GM12878 (cell line): Measurements from ENCODE around the gene PLPP1. TPM values are rescaled to one million over a fixed set of nuclear protein-coding genes. Genes with fewer than 3 reads are reported as not detected.

Source experiments
- ATAC-seq: fragments of 200-7000 bp; cut with Tn5 transposase; 3 replicates; pipeline ENCODE4 v1.9.1; 2020; ENCODE audit warnings: mild to moderate bottlenecking, moderate library complexity
- BruUV-seq: library from RNA; stranded (reverse); fragments of 400-500 nt; replicated peaks from 2 replicates; lab custom pipeline; 2021; lab: Mats Ljungman, UMichigan
- CTCF ChIA-PET: fragments of 300-600 bp; sonication (Branson Sonifier 250); formaldehyde crosslinking; extraction: SDS; loops from one replicate; lab custom pipeline; 2021; ENCODE audit warnings: inconsistent platforms; lab: Yijun Ruan, JAX
- POLR2A ChIA-PET: fragments of 350-600 bp; formaldehyde crosslinking; extraction: SDS; loops from one replicate; lab custom pipeline; 2021; ENCODE audit warnings: inconsistent platforms; lab: Charles Lee
- RAD21 ChIA-PET: fragments of 300-600 bp; sonication (Branson Sonifier 250); formaldehyde crosslinking; loops from one replicate; lab custom pipeline; 2023; ENCODE audit warnings: antibody characterized with exemption; ENCODE audit not compliant: unreplicated experiment; lab: Charles Lee
- SMC1A ChIA-PET: fragments of 300-600 bp; sonication (Branson Sonifier 250); formaldehyde crosslinking; loops from one replicate; lab custom pipeline; 2023; ENCODE audit not compliant: unreplicated experiment, uncharacterized antibody; lab: Charles Lee
- DNase-seq: peaks from one replicate; pipeline ENCODE4 v3.0.0-alpha.2; 2011; ENCODE audit warnings: low read depth, low spot score
- FAIRE-seq: peaks from 3 replicates; lab custom pipeline; 2011; peaks lifted over from hg19 to GRCh38; lab: Jason Lieb, UNC
- H2AFZ ChIP-seq: 2 replicates; pipeline ENCODE4 v1.6.0; 2011; ENCODE audit warnings: low read depth, low read length, control low read depth; ENCODE audit not compliant: control insufficient read depth
- H3K27ac ChIP-seq: 2 replicates; pipeline ENCODE4 v1.5.1; 2011; ENCODE audit warnings: control low read depth; ENCODE audit not compliant: control insufficient read depth, insufficient read depth
- H3K27me3 ChIP-seq, 2 experiments: replicated peaks in 1 of 2; 2 replicates each; pipeline versions ENCODE4 v1.6.0 to v1.6.1; 2011; ENCODE audit warnings: low read length in 1 of 2; ENCODE audit not compliant: control insufficient read depth in 2 of 2, insufficient read depth in 2 of 2
- H3K36me3 ChIP-seq, 2 experiments: 2 replicates each; pipeline ENCODE4 v1.5.1; 2011; ENCODE audit warnings: low read length in 1 of 2; ENCODE audit not compliant: control insufficient read depth in 2 of 2, insufficient read depth in 2 of 2
- H3K4me1 ChIP-seq: 2 replicates; pipeline ENCODE4 v1.6.1; 2011; ENCODE audit warnings: mild to moderate bottlenecking, low read length, moderate library complexity, mixed read lengths; ENCODE audit not compliant: control insufficient read depth, insufficient read depth
- H3K4me2 ChIP-seq: 2 replicates; pipeline ENCODE4 v1.6.0; 2011; ENCODE audit warnings: control low read depth; ENCODE audit not compliant: control insufficient read depth, insufficient read depth
- H3K4me3 ChIP-seq: fragments of 200-600 bp; sonication (generic); 2 replicates; pipeline ENCODE4 v1.5.1; 2016
- H3K79me2 ChIP-seq: 2 replicates; pipeline ENCODE4 v1.6.0; 2011; ENCODE audit warnings: low read length; ENCODE audit not compliant: control insufficient read depth, insufficient read depth
- H3K9ac ChIP-seq: 2 replicates; pipeline ENCODE4 v1.8.0; 2011; ENCODE audit warnings: low read length, control low read depth, mixed read lengths; ENCODE audit not compliant: control insufficient read depth, insufficient read depth
- H3K9me3 ChIP-seq: replicated peaks from 3 replicates; pipeline ENCODE4 v1.5.1; 2011; ENCODE audit warnings: mild to moderate bottlenecking, low read length; ENCODE audit not compliant: control insufficient read depth, insufficient read depth
- H4K20me1 ChIP-seq: 2 replicates; pipeline ENCODE4 v1.6.0; 2011; ENCODE audit not compliant: control insufficient read depth, insufficient read depth
- BCL3 ChIP-seq: IDR thresholded peaks from 2 replicates; pipeline ENCODE4 v1.6.1; 2011; ENCODE audit warnings: borderline replicate concordance, low read depth, mild to moderate bottlenecking, moderate library complexity, low read length; ENCODE audit not compliant: insufficient read depth, poor library complexity, severe bottlenecking
- CEBPZ ChIP-seq: fragments of 150-350 bp; IDR thresholded peaks from 2 replicates; pipeline ENCODE4 v1.6.1; 2016; ENCODE audit warnings: low read depth, low read length
- FOS ChIP-seq: IDR thresholded peaks from 3 replicates; pipeline ENCODE4 v1.6.1; 2011; ENCODE audit warnings: borderline replicate concordance; ENCODE audit not compliant: insufficient read length; ENCODE audit errors: extremely low read depth
- HSF1 ChIP-seq: fragments of 150-350 bp; IDR thresholded peaks from 2 replicates; pipeline ENCODE4 v1.6.1; 2014; ENCODE audit warnings: mild to moderate bottlenecking, low read depth, low read length
- MEF2B ChIP-seq: fragments of 450-650 bp; IDR thresholded peaks from 2 replicates; pipeline ENCODE4 v1.6.1; 2018; ENCODE audit warnings: mild to moderate bottlenecking, moderate library complexity; ENCODE audit not compliant: partially characterized antibody, poor library complexity, severe bottlenecking
- NFXL1 ChIP-seq: fragments of 450-650 bp; IDR thresholded peaks from 2 replicates; pipeline ENCODE4 v1.6.1; 2017; ENCODE audit warnings: antibody characterized with exemption, mild to moderate bottlenecking, borderline replicate concordance
- ZNF592 ChIP-seq: fragments of 450-650 bp; IDR thresholded peaks from 2 replicates; pipeline ENCODE4 v1.6.1; 2017; ENCODE audit warnings: mild to moderate bottlenecking, moderate library complexity
- WGBS: methylation state at CpG from one replicate; pipeline ENCODE4 v1.1.6; 2016; ENCODE audit warnings: low lambda C conversion rate; ENCODE audit not compliant: insufficient replicate concordance, insufficient coverage; ENCODE audit errors: missing lambda C conversion rate; 5-methylcytosine and 5-hydroxymethylcytosine counted together
- in situ Hi-C: fragments of 300-500 bp; cut with MboI; formaldehyde crosslinking; loops from 9 replicates; pipeline ENCODE4 v1.14.3; 2018; ENCODE audit warnings: mixed read lengths
- intact Hi-C: fragments of 100-400 bp; cut with micrococcal nuclease; formaldehyde crosslinking; loops from one replicate; pipeline ENCODE4 v1.14.2; 2022; ENCODE audit not compliant: unreplicated experiment
- polyA plus RNA-seq, 11 experiments: library from polyadenylated mRNA; depleted of rRNA in 4 of 11; unstranded in 6 of 11; stranded (reverse) in 5 of 11; fragments of >200 nt; fragmentation: Nextera tagmentation in 4 of 11; fragmentation: Illumina TruSeq in 1 of 11; extraction: Ambion mirVana in 4 of 11; extraction: Trizol in 1 of 11; gene quantifications; 1 replicate in 1 of 11; 2 replicates in 10 of 11; pipeline versions ENCODE4 v1.2.1 to v1.2.3, GENCODE V29; 2011 to 2016; ENCODE audit warnings: inconsistent platforms in 2 of 11, missing spikeins in 2 of 11, low read depth in 1 of 11
- total RNA-seq, 4 experiments: library from RNA; depleted of rRNA in 3 of 4; stranded (reverse); fragments of >200 nt in 3 of 4; fragmentation: Illumina TruSeq in 1 of 4; extraction: Trizol in 1 of 4; gene quantifications; 2 replicates each; pipeline versions ENCODE4 v1.2.1 to v1.2.3, GENCODE V29; 2013 to 2021

The PLPP1 gene
- total and polyA plus RNA-seq, 10 of the 15 experiments (the other 5 are each of a cell fraction or from before 2014, with no cell fraction given) = 3.0 to 11.3 (median 8.1) TPM

- CTCF ChIA-PET = interaction anchor here (1.0 to 1.2 kb wide), 3 partner anchors 8 to 265 kb away, joined by 3 to 6 read pairs (median 3); no protein-coding TSS in a partner anchor
- Histone ChIP-seq H3K79me2 (no peaks in the 10 kb centered on the region), H4K20me1 (no peaks in the 10 kb centered on the region), H3K27ac (no peak overlapping the region), H3K36me3 (peaks cover 12 to 36% of the 10 kb centered on the region in 2 experiments), H3K9me3 (no peaks in the 10 kb centered on the region; the same call in 2 of the 3 replicates), H3K9ac (no peak overlapping the region), H2AFZ (no peak overlapping the region), H3K4me1 (no peaks in the 10 kb centered on the region), H3K4me2 (no peak overlapping the region), H3K4me3 (no peak overlapping the region), H3K27me3 (no peaks in the 10 kb centered on the region)
- intact Hi-C loops = no loop called here
- ATAC-seq (no peak), DNase-seq (no peak), FAIRE-seq (no peak)
- SMC1A ChIA-PET = no interaction called here
- BruUV-seq = no TSS peak
- RAD21 ChIA-PET = no interaction called here
- 100% methylated on average over 4 of the region's 4 CpGs for WGBS
- POLR2A ChIA-PET = no interaction called here
- in situ Hi-C loops = no loop called here
- no peak for TF ChIP-seq MEF2B
- no peak for TF ChIP-seq CEBPZ
- no peak for TF ChIP-seq NFXL1
- no peak for TF ChIP-seq HSF1
- no peak for TF ChIP-seq BCL3
- no peak for TF ChIP-seq FOS
- TF ChIP-seq ZNF592 = no peak
Measured at GRCh38 chr5:55426455-55426854, 108.3 kb downstream of the PLPP1 start.
